ENCODE results near the gene SLC6A12. TPM values are rescaled to one million over a fixed set of nuclear protein-coding genes. Genes with fewer than 3 reads are reported as not detected.

The SLC6A12 gene
- polyA plus RNA-seq, 1 donor (not counting 4 experiments of a cell fraction or from before 2014, with no cell fraction given): not detected

GRCh38 chr12:171276-171675 lies 42.7 kb downstream of the SLC6A12 start:
- dilution Hi-C loops (cut with MboI; ENCODE audit: extremely low pct_ligation_motif_present, low sequenced_read_pairs): no loop called here
- FAIRE-seq (no peak), DNase-seq (ENCODE audit: low read depth, low spot score) (no peak)
- TF ChIP-seq CTCF (optimal IDR thresholded peaks at IDR 0.05 in 1 of 3, IDR thresholded peaks at IDR 0.05 in 1 of 3, conservative IDR thresholded peaks at IDR 0.05 in 1 of 3; ENCODE audit: extremely low read depth in 1 of 3, insufficient read depth in 2 of 3, low read length in 3 of 3) (no peak), EZH2 (IDR thresholded peaks at IDR 0.05; ENCODE audit: low read length) (no peak)
- H3K4me1 ChIP-seq (ENCODE audit: control insufficient read depth, extremely low read depth, insufficient read depth, low read length): peaks cover under 1% of the 10 kb centered on the region
- no peaks in the 10 kb centered on the region for H3K79me2 ChIP-seq (ENCODE audit: control insufficient read depth, insufficient read depth, low read length)
- H3K9ac ChIP-seq (ENCODE audit: control insufficient read depth, extremely low read depth, insufficient read depth, low read length): no peak overlapping the region
- no peaks in the 10 kb centered on the region for H3K9me3 ChIP-seq (ENCODE audit: control insufficient read depth, low read depth, low read length)
- no peak overlapping the region for H3K4me2 ChIP-seq (ENCODE audit: control insufficient read depth, extremely low read depth, insufficient read depth, low read depth, low read length)
- no peak overlapping the region for H3K27ac ChIP-seq (ENCODE audit: control insufficient read depth, insufficient read depth, low read length)
- H4K20me1 ChIP-seq (ENCODE audit: control insufficient read depth, extremely low read depth, insufficient read depth, low read length): no peaks in the 10 kb centered on the region
- H2AFZ ChIP-seq (ENCODE audit: control insufficient read depth, low read length): no peak overlapping the region
- no peaks in the 10 kb centered on the region for H3K9me1 ChIP-seq (ENCODE audit: control insufficient read depth, extremely low read depth, insufficient read depth, low read length)
- H3K36me3 ChIP-seq (ENCODE audit: control insufficient read depth in 2 of 2, extremely low read depth in 1 of 2, insufficient read depth in 2 of 2, low read length in 2 of 2): no peaks in the 10 kb centered on the region
- H3K4me3 ChIP-seq (ENCODE audit: control insufficient read depth in 2 of 3, extremely low read depth in 1 of 3, insufficient read depth in 2 of 3, low read depth in 1 of 3, low read length in 3 of 3): no peak overlapping the region
- peaks cover 40% of the 10 kb centered on the region for H3K27me3 ChIP-seq (ENCODE audit: control insufficient read depth, extremely low read depth, insufficient read depth, low read length)

- H2AFZ ChIP-seq (ENCODE audit: control insufficient read depth, low read length): no peak overlapping the region
- no peaks in the 10 kb centered on the region for H4K20me1 ChIP-seq (ENCODE audit: control insufficient read depth, extremely low read depth, insufficient read depth, low read length)
- H3K4me1 ChIP-seq (ENCODE audit: control insufficient read depth, extremely low read depth, insufficient read depth, low read length): no peaks in the 10 kb centered on the region
- DNase-seq (ENCODE audit: low read depth, low spot score) (no peak), FAIRE-seq (no peak)
- TF ChIP-seq CTCF (optimal IDR thresholded peaks at IDR 0.05 in 1 of 3, IDR thresholded peaks at IDR 0.05 in 1 of 3, conservative IDR thresholded peaks at IDR 0.05 in 1 of 3; ENCODE audit: extremely low read depth in 1 of 3, insufficient read depth in 2 of 3, low read length in 3 of 3): no peak
- TF ChIP-seq EZH2 (IDR thresholded peaks at IDR 0.05; ENCODE audit: low read length): no peak
- H3K9me1 ChIP-seq (ENCODE audit: control insufficient read depth, extremely low read depth, insufficient read depth, low read length): no peaks in the 10 kb centered on the region
- H3K9ac ChIP-seq (ENCODE audit: control insufficient read depth, extremely low read depth, insufficient read depth, low read length): no peak overlapping the region
- no peak overlapping the region for H3K27ac ChIP-seq (ENCODE audit: control insufficient read depth, insufficient read depth, low read length)
- no peak overlapping the region for H3K4me3 ChIP-seq (ENCODE audit: control insufficient read depth in 2 of 3, extremely low read depth in 1 of 3, insufficient read depth in 2 of 3, low read depth in 1 of 3, low read length in 3 of 3)
- H3K36me3 ChIP-seq (ENCODE audit: control insufficient read depth in 2 of 2, extremely low read depth in 1 of 2, insufficient read depth in 2 of 2, low read length in 2 of 2): no peaks in the 10 kb centered on the region
- H3K79me2 ChIP-seq (ENCODE audit: control insufficient read depth, insufficient read depth, low read length): no peaks in the 10 kb centered on the region
- dilution Hi-C loops (cut with MboI; ENCODE audit: extremely low pct_ligation_motif_present, low sequenced_read_pairs): no loop called here
- H3K27me3 ChIP-seq (ENCODE audit: control insufficient read depth, extremely low read depth, insufficient read depth, low read length): peaks cover 40% of the 10 kb centered on the region
- no peak overlapping the region for H3K4me2 ChIP-seq (ENCODE audit: control insufficient read depth, extremely low read depth, insufficient read depth, low read depth, low read length)
- no peaks in the 10 kb centered on the region for H3K9me3 ChIP-seq (ENCODE audit: control insufficient read depth, low read depth, low read length)
Observed at GRCh38 chr12:170371-171225, 43.4 kb downstream of the SLC6A12 start.
